ENCODE measurements around the gene CD48. TPM values are rescaled to one million over a fixed set of nuclear protein-coding genes. Genes with fewer than 3 reads are reported as not detected.
"Not testable (repeated sequence)": the region's sequence is repeated elsewhere in the genome, so short reads cannot be mapped to it uniquely, and the experiment has no call there.

Gene CD48
- polyA plus RNA-seq, 1 donor (not counting 4 experiments of a cell fraction or from before 2014, with no cell fraction given) = 0.07 TPM

- H3K9ac ChIP-seq (ENCODE audit: control insufficient read depth, extremely low read depth, insufficient read depth, low read length); H3K79me2 ChIP-seq (ENCODE audit: control insufficient read depth, insufficient read depth, low read length); DNase-seq (ENCODE audit: low read depth, low spot score); H3K4me1 ChIP-seq (ENCODE audit: control insufficient read depth, extremely low read depth, insufficient read depth, low read length); H3K9me1 ChIP-seq (ENCODE audit: control insufficient read depth, extremely low read depth, insufficient read depth, low read length); H4K20me1 ChIP-seq (ENCODE audit: control insufficient read depth, extremely low read depth, insufficient read depth, low read length); FAIRE-seq; dilution Hi-C loops (cut with MboI; ENCODE audit: extremely low pct_ligation_motif_present, low sequenced_read_pairs); H3K36me3 ChIP-seq (ENCODE audit: control insufficient read depth in 2 of 2, extremely low read depth in 1 of 2, insufficient read depth in 2 of 2, low read length in 2 of 2); H3K27ac ChIP-seq (ENCODE audit: control insufficient read depth, insufficient read depth, low read length); H3K4me3 ChIP-seq (ENCODE audit: control insufficient read depth in 2 of 3, extremely low read depth in 1 of 3, insufficient read depth in 2 of 3, low read depth in 1 of 3, low read length in 3 of 3); H2AFZ ChIP-seq (ENCODE audit: control insufficient read depth, low read length); H3K9me3 ChIP-seq (ENCODE audit: control insufficient read depth, low read depth, low read length); H3K4me2 ChIP-seq (ENCODE audit: control insufficient read depth, extremely low read depth, insufficient read depth, low read depth, low read length); H3K27me3 ChIP-seq (ENCODE audit: control insufficient read depth, extremely low read depth, insufficient read depth, low read length): not testable (repeated sequence)
- TF ChIP-seq CTCF (optimal IDR thresholded peaks at IDR 0.05 in 1 of 3, IDR thresholded peaks at IDR 0.05 in 1 of 3, conservative IDR thresholded peaks at IDR 0.05 in 1 of 3; ENCODE audit: extremely low read depth in 1 of 3, insufficient read depth in 2 of 3, low read length in 3 of 3) = peak in 2 of 3 experiments; percentile 17 to 20
Observed at GRCh38 chr1:160692390-160692789, 19.2 kb downstream of the CD48 start.

GRCh38 chr1:160685266-160685665, 26.4 kb downstream of the CD48 start:
- Histone ChIP-seq H3K4me3 (ENCODE audit: control insufficient read depth in 2 of 3, extremely low read depth in 1 of 3, insufficient read depth in 2 of 3, low read depth in 1 of 3, low read length in 3 of 3) (no peak overlapping the region), H3K36me3 (ENCODE audit: control insufficient read depth in 2 of 2, extremely low read depth in 1 of 2, insufficient read depth in 2 of 2, low read length in 2 of 2) (no peaks in the 10 kb centered on the region), H3K9ac (ENCODE audit: control insufficient read depth, extremely low read depth, insufficient read depth, low read length) (no peak overlapping the region), H3K27ac (ENCODE audit: control insufficient read depth, insufficient read depth, low read length) (no peak overlapping the region), H3K9me3 (ENCODE audit: control insufficient read depth, low read depth, low read length) (no peaks in the 10 kb centered on the region), H3K4me1 (ENCODE audit: control insufficient read depth, extremely low read depth, insufficient read depth, low read length) (no peaks in the 10 kb centered on the region), H3K79me2 (ENCODE audit: control insufficient read depth, insufficient read depth, low read length) (no peaks in the 10 kb centered on the region), H4K20me1 (ENCODE audit: control insufficient read depth, extremely low read depth, insufficient read depth, low read length) (no peaks in the 10 kb centered on the region), H3K9me1 (ENCODE audit: control insufficient read depth, extremely low read depth, insufficient read depth, low read length) (no peaks in the 10 kb centered on the region), H3K4me2 (ENCODE audit: control insufficient read depth, extremely low read depth, insufficient read depth, low read depth, low read length) (no peak overlapping the region), H2AFZ (ENCODE audit: control insufficient read depth, low read length) (no peak overlapping the region), H3K27me3 (ENCODE audit: control insufficient read depth, extremely low read depth, insufficient read depth, low read length) (no peaks in the 10 kb centered on the region)
- TF ChIP-seq EZH2 (IDR thresholded peaks at IDR 0.05; ENCODE audit: low read length) = no peak
- no peak for TF ChIP-seq CTCF (optimal IDR thresholded peaks at IDR 0.05 in 1 of 3, IDR thresholded peaks at IDR 0.05 in 1 of 3, conservative IDR thresholded peaks at IDR 0.05 in 1 of 3; ENCODE audit: extremely low read depth in 1 of 3, insufficient read depth in 2 of 3, low read length in 3 of 3)
- FAIRE-seq (no peak), DNase-seq (ENCODE audit: low read depth, low spot score) (no peak)
- dilution Hi-C loops (cut with MboI; ENCODE audit: extremely low pct_ligation_motif_present, low sequenced_read_pairs) = no loop called here

Measured in keratinocyte (primary cell).